ENCODE data around the gene CHMP4A. TPM values are rescaled to one million over a fixed set of nuclear protein-coding genes. Genes with fewer than 3 reads are reported as not detected.

The CHMP4A gene
- total RNA-seq, 1 experiment from 2014 or later = 58.3 TPM

DNA sequence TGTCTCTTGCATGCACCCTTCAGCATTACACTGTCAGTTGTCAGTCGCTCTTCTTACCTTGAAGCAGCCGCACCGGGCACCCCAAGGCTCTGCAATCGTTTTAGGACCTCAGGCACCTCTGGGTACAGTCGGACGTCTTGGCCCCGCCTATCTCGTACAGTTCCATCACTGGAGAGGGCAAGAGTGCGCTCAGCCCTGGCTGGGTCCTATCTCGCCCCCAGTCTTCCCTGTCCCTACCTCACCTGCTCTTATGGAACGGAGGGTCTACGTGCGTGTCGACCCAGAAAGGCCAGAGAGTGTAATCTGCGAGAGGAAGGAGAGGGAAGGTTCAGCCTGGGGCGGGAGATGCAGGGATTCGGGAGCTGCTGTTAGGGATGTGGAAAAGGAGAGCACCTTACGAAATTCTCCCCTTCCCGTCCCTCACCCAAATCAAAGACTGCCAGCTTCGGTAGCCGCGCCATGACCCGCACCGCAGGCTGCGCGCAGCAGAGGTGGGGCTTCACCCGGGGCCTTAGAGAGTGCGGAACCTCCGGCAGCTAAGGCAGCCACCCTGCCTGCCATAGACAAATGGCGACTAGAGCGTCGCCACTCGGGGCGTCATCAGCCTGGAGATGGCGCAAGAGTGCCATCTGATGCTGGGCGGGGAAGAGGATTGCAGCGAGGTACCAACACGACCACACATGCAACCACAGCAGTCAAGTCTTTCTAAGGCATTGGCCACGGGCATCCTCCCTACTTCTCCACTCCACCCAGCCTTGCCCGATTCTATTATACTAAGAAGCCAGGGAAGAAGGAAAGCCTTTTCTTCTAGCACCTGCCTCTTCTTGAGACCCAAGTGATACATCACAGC, 2.4 kb upstream of the CHMP4A start, which contains the start of gene MDP1:
MDP1 (minus strand) TSS at position 572 of the 850 bp plus-strand sequence; CDS start at position 461, 111 bp downstream.
- peaks cover 26% of the 10 kb centered on the region for H3K79me2 ChIP-seq (ENCODE audit: low read length)
- ChIA-PET CTCF (interaction anchor here (0.6 to 1.0 kb wide), 4 partner anchors 27 to 92 kb away, joined by 3 to 9 read pairs (median 4); partner anchors contain the start of genes CIDEB and TINF2), POLR2A (ENCODE audit: unreplicated experiment) (interaction anchor here (0.5 kb wide), 1 partner anchor 27 kb away, joined by 4 read pairs; the partner anchor contains the start of gene TINF2)
- intact Hi-C loops (cut with micrococcal nuclease) = loop anchor here (2.0 to 5.0 kb wide), 2 partner anchors 17 to 82 kb away; partner anchors contain the start of genes DHRS1, GMPR2, NEDD8 and NOP9
- peaks cover 5% of the 10 kb centered on the region for H3F3A ChIP-seq (ENCODE audit: low read length, unreplicated experiment)
- peaks cover 7% of the 10 kb centered on the region; the same call in 1 of the 2 replicates for H3K36me3 ChIP-seq (ENCODE audit: low read depth, low read length)
- no peaks in the 10 kb centered on the region for H3K9me3 ChIP-seq (ENCODE audit: low read length)
- peak within 1 kb of the TSS; percentile 86 for H3K4me2 ChIP-seq (ENCODE audit: low read length)
- H3K9me2 ChIP-seq (replicated peaks; ENCODE audit: low read length) = no peaks in the 10 kb centered on the region
- TF ChIP-seq CTCF (conservative IDR thresholded peaks at IDR 0.05; ENCODE audit: low read depth, low read length) = peak; percentile 76
- no peak for TF ChIP-seq EZH2phosphoT487 (IDR thresholded peaks at IDR 0.05; ENCODE audit: borderline replicate concordance, low read length)
- peak within 1 kb of the TSS; percentile 76 for H3K9ac ChIP-seq (ENCODE audit: low read length)
- DNase-seq = peak; percentile 93
- H3K27ac ChIP-seq (ENCODE audit: low read length) = peak within 1 kb of the TSS; percentile 15; the same call in 1 of the 2 replicates
- H3K4me3 ChIP-seq (ENCODE audit: low read length) = peak within 1 kb of the TSS; percentile 81
- TSS peak; percentile 21 for BruUV-seq (replicated peaks)
- peak within 1 kb of the TSS; percentile 86 for H2AFZ ChIP-seq (ENCODE audit: low read length)
- ATAC-seq = peak; percentile 79
- H3K27me3 ChIP-seq (ENCODE audit: low read length) = no peaks in the 10 kb centered on the region
- H4K20me1 ChIP-seq (ENCODE audit: low read length) = no peaks in the 10 kb centered on the region
- peaks cover 11% of the 10 kb centered on the region for H3K4me1 ChIP-seq (ENCODE audit: insufficient read depth, low read length)

- CTCF ChIA-PET = interaction anchor here (0.7 to 1.2 kb wide), 3 partner anchors 27 to 82 kb away, joined by 3 to 4 read pairs (median 3); partner anchors contain the start of gene IRF9
- peaks cover 21% of the 10 kb centered on the region for H3K36me3 ChIP-seq (ENCODE audit: low read depth, low read length)
- peak overlapping the region; percentile 86 for H3K4me3 ChIP-seq (ENCODE audit: low read length)
- ATAC-seq (no peak), DNase-seq (no peak)
- no peaks in the 10 kb centered on the region for H3K27me3 ChIP-seq (ENCODE audit: low read length)
- peak overlapping the region; percentile 93 for H3K27ac ChIP-seq (ENCODE audit: low read length)
- POLR2A ChIA-PET (ENCODE audit: unreplicated experiment) = interaction anchor here (0.6 to 1.1 kb wide), 2 partner anchors 28 to 1572 kb away, joined by 3 to 4 read pairs; partner anchors contain the start of gene TINF2
- peaks cover 13% of the 10 kb centered on the region; the same call in 1 of the 2 replicates for H3K79me2 ChIP-seq (ENCODE audit: low read length)
- TF ChIP-seq CTCF (conservative IDR thresholded peaks at IDR 0.05; ENCODE audit: low read depth, low read length) = no peak
- no peak for TF ChIP-seq EZH2 (IDR thresholded peaks at IDR 0.05; ENCODE audit: low read length, unreplicated experiment)
- TF ChIP-seq EZH2phosphoT487 (IDR thresholded peaks at IDR 0.05; ENCODE audit: borderline replicate concordance, low read length) = no peak
- peak overlapping the region; percentile 88 for H2AFZ ChIP-seq (ENCODE audit: low read length)
- H4K20me1 ChIP-seq (ENCODE audit: low read length) = no peaks in the 10 kb centered on the region
- peak overlapping the region; percentile 86 for H3K4me2 ChIP-seq (ENCODE audit: low read length)
- no peaks in the 10 kb centered on the region for H3K9me2 ChIP-seq (replicated peaks; ENCODE audit: low read length)
- no peaks in the 10 kb centered on the region for H3K9me3 ChIP-seq (ENCODE audit: low read length)
- BruUV-seq (replicated peaks) = TSS peak; percentile 88
- H3F3A ChIP-seq (ENCODE audit: low read length, unreplicated experiment) = peaks cover 5% of the 10 kb centered on the region
- intact Hi-C loops (cut with micrococcal nuclease) = loop anchor here (2.0 kb wide), 1 partner anchor 17 kb away; no protein-coding TSS in a partner anchor
- H3K4me1 ChIP-seq (ENCODE audit: insufficient read depth, low read length) = peaks cover 11% of the 10 kb centered on the region
- H3K9ac ChIP-seq (ENCODE audit: low read length) = peak overlapping the region; percentile 95
These were observed 776 bp upstream of the CHMP4A start for GRCh38 chr14:24213866-24214662.
